Breast epithelium (tissue), 3 donors: Measurements from ENCODE around the gene RFX8.

Experiments used
- CTCF ChIP-seq, 3 donors: fragments of 450-650 bp; IDR thresholded peaks; one replicate each; pipeline ENCODE4 v1.5.1; 2016 to 2017; ENCODE audit warnings: antibody characterized with exemption in 3 of 3, mild to moderate bottlenecking in 3 of 3, moderate library complexity in 3 of 3
- POLR2A ChIP-seq: fragments of 450-650 bp; IDR thresholded peaks from one replicate; pipeline ENCODE4 v1.6.1; 2016; ENCODE audit warnings: antibody characterized with exemption, mild to moderate bottlenecking, moderate library complexity
- POLR2AphosphoS5 ChIP-seq, 3 donors: sonication (generic); formaldehyde crosslinking; IDR thresholded peaks; one replicate each; pipeline ENCODE4 v1.6.1; 2017; ENCODE audit warnings: antibody characterized with exemption in 3 of 3

- no peak for TF ChIP-seq CTCF (IDR thresholded peaks at IDR 0.05)
- no peak for TF ChIP-seq POLR2A
- TF ChIP-seq POLR2AphosphoS5 (IDR thresholded peaks at IDR 0.05) = no peak
Measured at GRCh38 chr2:101361121-101361520, 113.8 kb downstream of the RFX8 start.
